Gastrocnemius medialis (tissue), 4 donors: ENCODE results near the gene ZNF318. TPM values are rescaled to one million over a fixed set of nuclear protein-coding genes. Genes with fewer than 3 reads are reported as not detected.

Experiments used
- ATAC-seq, 2 donors: fragments of 150-250 bp; one replicate each; pipeline ENCODE4 v1.9.1; 2016
- DNase-seq, 2 donors: peaks; one replicate each; pipeline ENCODE4 v3.0.0-alpha.2; 2019
- H3K27ac ChIP-seq, 4 donors: fragments of 200-600 bp; sonication (generic); 1 replicate in 1 of 4; 2 replicates in 3 of 4; pipeline ENCODE4 v1.5.1; 2016 to 2018; ENCODE audit warnings: mild to moderate bottlenecking in 2 of 4, moderate library complexity in 1 of 4
- H3K27me3 ChIP-seq, 3 donors: fragments of 200-600 bp; sonication (generic) in 2 of 3; 1 replicate in 1 of 3; 2 replicates in 2 of 3; pipeline versions ENCODE4 v1.5.1 to v1.6.0; 2016 to 2019; ENCODE audit warnings: mild to moderate bottlenecking in 1 of 3, moderate library complexity in 1 of 3
- H3K36me3 ChIP-seq, 2 donors: fragments of 200-600 bp; sonication (generic) in 1 of 2; one replicate each; pipeline ENCODE4 v1.5.1; 2017 to 2018
- H3K4me1 ChIP-seq, 2 donors: fragments of 200-600 bp; sonication (generic) in 1 of 2; one replicate each; pipeline ENCODE4 v1.5.1; 2016 to 2017; ENCODE audit warnings: mild to moderate bottlenecking in 2 of 2
- H3K4me3 ChIP-seq, 4 donors: fragments of 200-600 bp; sonication (generic) in 3 of 4; 1 replicate in 1 of 4; 2 replicates in 3 of 4; pipeline ENCODE4 v1.5.1; 2016 to 2019; ENCODE audit warnings: mild to moderate bottlenecking in 2 of 4
- H3K9me3 ChIP-seq, 3 donors: fragments of 200-600 bp; sonication (generic) in 2 of 3; 1 replicate in 1 of 3; 2 replicates in 2 of 3; pipeline ENCODE4 v1.5.1; 2016 to 2019
- CTCF ChIP-seq, 5 experiments: fragments of 450-650 bp in 3 of 5; fragments of 200-600 bp in 2 of 5; sonication (generic) in 2 of 5; IDR thresholded peaks in 4 of 5; conservative IDR thresholded peaks in 1 of 5; 1 replicate in 4 of 5; 2 replicates in 1 of 5; pipeline ENCODE4 v1.5.1; 2016 to 2019; ENCODE audit warnings: antibody characterized with exemption in 5 of 5, mild to moderate bottlenecking in 3 of 5, moderate library complexity in 3 of 5
- POLR2A ChIP-seq, 2 donors: fragments of 450-650 bp; IDR thresholded peaks; one replicate each; pipeline ENCODE4 v1.6.1; 2017; ENCODE audit warnings: antibody characterized with exemption in 2 of 2, mild to moderate bottlenecking in 2 of 2, moderate library complexity in 2 of 2
- in situ Hi-C, 4 donors: fragments of 200-750 bp; cut with MboI; loops; one replicate each; pipeline versions ENCODE4 v1.15.0 to v1.8.0; 2017; ENCODE audit warnings: low sequenced_read_pairs in 4 of 4
- intact Hi-C: fragments of 100-400 bp; cut with DNase I; formaldehyde crosslinking; loops from one replicate; pipeline ENCODE4 v1.15.1; 2023; ENCODE audit warnings: low total_unique reads
- total RNA-seq, 4 donors: library from RNA; depleted of rRNA; stranded (reverse); fragments of >200 nt; gene quantifications; one replicate each; pipeline versions ENCODE4 v1.1.0 to v1.2.3, GENCODE V29; 2016

ZNF318 gene
- total RNA-seq, 4 donors from 2014 or later = 9.9 to 13.8 (median 12.4) TPM

DNA sequence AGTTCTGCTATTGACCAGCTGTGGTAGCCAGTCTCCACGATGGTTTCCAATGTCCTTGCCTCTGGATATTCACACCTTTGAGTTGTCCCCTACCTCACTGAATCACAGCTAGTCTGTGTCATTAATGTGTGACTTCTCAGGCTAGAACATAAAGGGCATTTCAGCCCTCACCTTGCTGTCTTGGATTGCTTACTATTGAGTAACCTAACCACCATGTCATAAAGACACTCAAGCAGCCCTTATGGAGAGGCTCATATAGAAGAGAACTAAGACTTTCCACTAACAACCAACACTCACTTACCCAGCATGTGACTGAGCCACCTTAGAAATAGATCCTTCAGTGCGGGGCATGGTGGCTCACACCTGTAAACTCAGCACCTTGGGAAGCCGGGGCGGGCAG lies 38.8 kb upstream of the ZNF318 start:
- intact Hi-C loops = no loop called here
- in situ Hi-C loops = no loop called here
- H3K4me1 ChIP-seq = no peaks in the 10 kb centered on the region

GRCh38 chr6:43407296-43407695 lies 37.8 kb upstream of the ZNF318 start:
- peaks cover 0 to 5% (median 4%) of the 10 kb centered on the region in 3 donors for H3K27me3 ChIP-seq
- ATAC-seq = no peak

More for the DNA sequence above, 38.8 kb upstream of the ZNF318 start:
- TF ChIP-seq POLR2A (IDR thresholded peaks at IDR 0.05) = no peak
- Histone ChIP-seq H3K27ac (no peak overlapping the region), H3K9me3 (no peaks in the 10 kb centered on the region), H3K36me3 (no peaks in the 10 kb centered on the region), H3K27me3 (peaks cover 0 to 5% (median 4%) of the 10 kb centered on the region in 3 donors), H3K4me3 (no peak overlapping the region)
- ATAC-seq = no peak
- DNase-seq = no peak

DNA sequence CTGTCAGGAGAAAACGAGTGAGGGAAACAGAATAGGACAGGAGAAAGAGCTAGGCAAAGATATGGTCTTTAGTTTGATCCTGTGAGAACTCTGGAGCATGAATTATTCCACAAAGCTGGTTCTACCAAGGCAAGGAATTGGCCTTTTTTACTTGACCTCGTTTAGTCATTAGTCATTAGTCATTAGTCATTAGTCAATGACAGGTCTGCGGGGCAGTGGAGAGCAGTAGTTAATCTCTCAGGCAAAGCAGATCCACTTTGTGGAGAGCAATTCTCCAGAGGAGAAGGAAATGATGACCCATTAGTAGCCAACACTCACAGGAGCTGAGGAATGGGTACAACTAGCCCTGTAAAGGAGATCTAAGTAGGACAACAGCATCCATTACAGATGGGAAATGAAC lies 35.9 kb upstream of the ZNF318 start:
- no peaks in the 10 kb centered on the region for H3K4me1 ChIP-seq
- no peaks in the 10 kb centered on the region for H3K9me3 ChIP-seq
- TF ChIP-seq CTCF (IDR thresholded peaks at IDR 0.05 in 4 of 5, conservative IDR thresholded peaks at IDR 0.05 in 1 of 5) = no peak
- no peak for TF ChIP-seq POLR2A (IDR thresholded peaks at IDR 0.05)
- ATAC-seq (no peak), DNase-seq (no peak)
- H3K27ac ChIP-seq = no peak overlapping the region
- in situ Hi-C loops = no loop called here
- H3K36me3 ChIP-seq = no peaks in the 10 kb centered on the region
- intact Hi-C loops = no loop called here
- H3K4me3 ChIP-seq = no peak overlapping the region
- H3K27me3 ChIP-seq = peaks cover 0 to 5% (median 4%) of the 10 kb centered on the region in 3 donors

More at GRCh38 chr6:43407296-43407695, 37.8 kb upstream of the ZNF318 start:
- no peak for DNase-seq
- TF ChIP-seq CTCF (IDR thresholded peaks at IDR 0.05 in 4 of 5, conservative IDR thresholded peaks at IDR 0.05 in 1 of 5) (no peak), POLR2A (IDR thresholded peaks at IDR 0.05) (no peak)
- no peaks in the 10 kb centered on the region for H3K4me1 ChIP-seq
- in situ Hi-C loops (no loop called here), intact Hi-C loops (no loop called here)
- H3K36me3 ChIP-seq = no peaks in the 10 kb centered on the region
- H3K9me3 ChIP-seq = no peaks in the 10 kb centered on the region
- no peak overlapping the region for H3K27ac ChIP-seq
- H3K4me3 ChIP-seq = no peak overlapping the region

GRCh38 chr6:43402820-43403219 lies 33.4 kb upstream of the ZNF318 start:
- DNase-seq = no peak
- H3K36me3 ChIP-seq = no peaks in the 10 kb centered on the region
- ATAC-seq = no peak
- in situ Hi-C loops = no loop called here
- no peak overlapping the region for H3K27ac ChIP-seq
- intact Hi-C loops = no loop called here
- peaks cover 0 to 5% (median 4%) of the 10 kb centered on the region in 3 donors for H3K27me3 ChIP-seq
- TF ChIP-seq POLR2A (IDR thresholded peaks at IDR 0.05) (no peak), CTCF (IDR thresholded peaks at IDR 0.05 in 4 of 5, conservative IDR thresholded peaks at IDR 0.05 in 1 of 5) (no peak)
- no peaks in the 10 kb centered on the region for H3K9me3 ChIP-seq
- H3K4me3 ChIP-seq = no peak overlapping the region
- no peaks in the 10 kb centered on the region for H3K4me1 ChIP-seq

DNA sequence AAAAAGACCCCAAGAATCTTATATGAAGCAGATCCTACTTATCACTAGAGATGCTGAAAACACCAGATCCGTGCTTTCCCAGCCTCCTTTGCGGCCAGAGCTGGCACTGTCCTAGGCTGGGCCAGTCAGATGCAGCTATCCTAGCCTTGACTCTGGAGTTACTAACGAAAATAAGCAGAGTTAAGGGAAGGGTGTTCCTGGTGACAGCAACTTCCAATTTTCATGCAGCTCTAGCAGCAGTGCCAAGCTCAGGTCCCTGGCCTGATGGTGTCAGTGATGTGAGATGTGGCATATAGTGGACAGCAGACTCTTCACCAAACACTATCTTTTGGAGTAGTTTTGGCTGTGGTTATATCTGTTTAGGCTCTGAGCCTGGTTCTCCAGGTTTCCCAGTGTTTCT lies 32.3 kb upstream of the ZNF318 start:
- in situ Hi-C loops (no loop called here), intact Hi-C loops (no loop called here)
- DNase-seq = no peak
- no peaks in the 10 kb centered on the region for H3K4me1 ChIP-seq
- TF ChIP-seq POLR2A (IDR thresholded peaks at IDR 0.05) (no peak), CTCF (IDR thresholded peaks at IDR 0.05 in 4 of 5, conservative IDR thresholded peaks at IDR 0.05 in 1 of 5) (no peak)
- no peak for ATAC-seq
- no peaks in the 10 kb centered on the region for H3K36me3 ChIP-seq
- no peak overlapping the region for H3K4me3 ChIP-seq
- H3K27ac ChIP-seq = no peak overlapping the region
- H3K27me3 ChIP-seq = peaks cover 0 to 5% (median 4%) of the 10 kb centered on the region in 3 donors
- no peaks in the 10 kb centered on the region for H3K9me3 ChIP-seq
